ENCODE measurements around the gene OR10Z1.

GRCh38 chr1:158570480-158570879 lies 34.6 kb upstream of the OR10Z1 start, which contains the start of gene OR6P1:
- TF ChIP-seq FOXK1 (CRISPR knock-in tag; IDR thresholded peaks at IDR 0.05): no peak
- no peak for TF ChIP-seq JUN (CRISPR knock-in tag; IDR thresholded peaks at IDR 0.05)
- TF ChIP-seq, protein P1, sequence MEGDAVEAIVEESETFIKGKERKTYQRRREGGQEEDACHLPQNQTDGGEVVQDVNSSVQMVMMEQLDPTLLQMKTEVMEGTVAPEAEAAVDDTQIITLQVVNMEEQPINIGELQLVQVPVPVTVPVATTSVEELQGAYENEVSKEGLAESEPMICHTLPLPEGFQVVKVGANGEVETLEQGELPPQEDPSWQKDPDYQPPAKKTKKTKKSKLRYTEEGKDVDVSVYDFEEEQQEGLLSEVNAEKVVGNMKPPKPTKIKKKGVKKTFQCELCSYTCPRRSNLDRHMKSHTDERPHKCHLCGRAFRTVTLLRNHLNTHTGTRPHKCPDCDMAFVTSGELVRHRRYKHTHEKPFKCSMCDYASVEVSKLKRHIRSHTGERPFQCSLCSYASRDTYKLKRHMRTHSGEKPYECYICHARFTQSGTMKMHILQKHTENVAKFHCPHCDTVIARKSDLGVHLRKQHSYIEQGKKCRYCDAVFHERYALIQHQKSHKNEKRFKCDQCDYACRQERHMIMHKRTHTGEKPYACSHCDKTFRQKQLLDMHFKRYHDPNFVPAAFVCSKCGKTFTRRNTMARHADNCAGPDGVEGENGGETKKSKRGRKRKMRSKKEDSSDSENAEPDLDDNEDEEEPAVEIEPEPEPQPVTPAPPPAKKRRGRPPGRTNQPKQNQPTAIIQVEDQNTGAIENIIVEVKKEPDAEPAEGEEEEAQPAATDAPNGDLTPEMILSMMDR (IDR thresholded peaks at IDR 0.05): no peak
- no peak for TF ChIP-seq KAT7 (CRISPR knock-in tag; IDR thresholded peaks at IDR 0.05; ENCODE audit: borderline replicate concordance)
- TF ChIP-seq IRF2 (CRISPR knock-in tag; IDR thresholded peaks at IDR 0.05; ENCODE audit: borderline replicate concordance, low read depth): no peak
- no peak for TF ChIP-seq ESRRA (CRISPR knock-in tag; IDR thresholded peaks at IDR 0.05; ENCODE audit: borderline replicate concordance)
- TF ChIP-seq TEAD4 (CRISPR knock-in tag; IDR thresholded peaks at IDR 0.05): no peak
- TF ChIP-seq SP1 (CRISPR knock-in tag; conservative IDR thresholded peaks at IDR 0.05): no peak
- TF ChIP-seq ZNF121 (CRISPR knock-in tag; IDR thresholded peaks at IDR 0.05): no peak
- TF ChIP-seq, protein P2, sequence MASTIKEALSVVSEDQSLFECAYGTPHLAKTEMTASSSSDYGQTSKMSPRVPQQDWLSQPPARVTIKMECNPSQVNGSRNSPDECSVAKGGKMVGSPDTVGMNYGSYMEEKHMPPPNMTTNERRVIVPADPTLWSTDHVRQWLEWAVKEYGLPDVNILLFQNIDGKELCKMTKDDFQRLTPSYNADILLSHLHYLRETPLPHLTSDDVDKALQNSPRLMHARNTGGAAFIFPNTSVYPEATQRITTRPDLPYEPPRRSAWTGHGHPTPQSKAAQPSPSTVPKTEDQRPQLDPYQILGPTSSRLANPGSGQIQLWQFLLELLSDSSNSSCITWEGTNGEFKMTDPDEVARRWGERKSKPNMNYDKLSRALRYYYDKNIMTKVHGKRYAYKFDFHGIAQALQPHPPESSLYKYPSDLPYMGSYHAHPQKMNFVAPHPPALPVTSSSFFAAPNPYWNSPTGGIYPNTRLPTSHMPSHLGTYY (CRISPR knock-in tag; IDR thresholded peaks at IDR 0.05): no peak
- no peak for TF ChIP-seq SMAD3 (CRISPR knock-in tag; IDR thresholded peaks at IDR 0.05; ENCODE audit: borderline replicate concordance)
- no peak for TF ChIP-seq EMX1 (CRISPR knock-in tag; IDR thresholded peaks at IDR 0.05)
